Stimulated activated naive CD8-positive, alpha-beta T cell treated with anti-CD3 and anti-CD28 coated beads, Interleukin-15, Interleukin-2, amounts not matched to agents 100 U/mL and 50 U/mL, for 24 hours (primary cell): ENCODE results near the gene SLC17A7.
"Not testable (repeated sequence)": the region's sequence is repeated elsewhere in the genome, so short reads cannot be mapped to it uniquely, and the experiment has no call there.

Source experiments
- ATAC-seq: fragments of 150-1000 bp; cut with Tn5 transposase; one replicate; pipeline ENCODE4 v1.10.0; 2021
- DNase-seq: peaks from one replicate; pipeline ENCODE4 v3.0.0; 2021

SLC17A7 gene

GRCh38 chr19:49469828-49470614 lies 28.7 kb upstream of the SLC17A7 start:
- DNase-seq (peak; percentile 89), ATAC-seq (peak; percentile 67)

- ATAC-seq: peak; percentile 77
- peak; percentile 74 for DNase-seq
Observed at GRCh38 chr19:49468746-49469447, 27.6 kb upstream of the SLC17A7 start.

GRCh38 chr19:49468199-49468598 lies 26.9 kb upstream of the SLC17A7 start:
- ATAC-seq (no peak), DNase-seq (no peak)

- ATAC-seq (no peak), DNase-seq (no peak)
Observed at GRCh38 chr19:49465371-49465770, 24.0 kb upstream of the SLC17A7 start.

- ATAC-seq (no peak), DNase-seq (no peak)
Observed at GRCh38 chr19:49463960-49464740, 22.8 kb upstream of the SLC17A7 start.

GRCh38 chr19:49462492-49462891 lies 21.2 kb upstream of the SLC17A7 start:
- no peak for DNase-seq
- ATAC-seq: no peak

- no peak for ATAC-seq
- DNase-seq: no peak
Observed at GRCh38 chr19:49461656-49462055, 20.3 kb upstream of the SLC17A7 start.

- ATAC-seq, DNase-seq: not testable (repeated sequence)
Observed at GRCh38 chr19:49461130-49461529, 19.8 kb upstream of the SLC17A7 start.

GRCh38 chr19:49459388-49459787 lies 18.1 kb upstream of the SLC17A7 start:
- DNase-seq (no peak), ATAC-seq (no peak)

GRCh38 chr19:49458567-49458903 lies 17.2 kb upstream of the SLC17A7 start:
- DNase-seq (no peak), ATAC-seq (no peak)

- ATAC-seq (no peak), DNase-seq (no peak)
Observed at GRCh38 chr19:49456326-49456725, 15.0 kb upstream of the SLC17A7 start.

GRCh38 chr19:49455773-49456172 lies 14.4 kb upstream of the SLC17A7 start:
- DNase-seq: no peak
- ATAC-seq: no peak

GRCh38 chr19:49453757-49454240 lies 12.5 kb upstream of the SLC17A7 start:
- DNase-seq: no peak
- no peak for ATAC-seq

- DNase-seq (peak; percentile 98), ATAC-seq (peak; percentile 94)
Observed at GRCh38 chr19:49453013-49453756, 11.9 kb upstream of the SLC17A7 start, which contains the start of gene ALDH16A1. Gene ALDH16A1, plus strand, starts transcription at chr19:49453225. Its CDS starts 107 bp downstream, at chr19:49453332.

GRCh38 chr19:49451430-49452181 lies 10.3 kb upstream of the SLC17A7 start, which contains the start of gene PIH1D1:
Gene PIH1D1, minus strand, starts transcription at chr19:49451814. Its CDS starts 240 bp downstream, at chr19:49451574.
- DNase-seq: peak; percentile 93
- ATAC-seq: peak; percentile 76

- DNase-seq (no peak), ATAC-seq (no peak)
Observed at GRCh38 chr19:49450405-49450804, 9.1 kb upstream of the SLC17A7 start.

- DNase-seq (no peak), ATAC-seq (no peak)
Observed at GRCh38 chr19:49448432-49448786, 7.1 kb upstream of the SLC17A7 start.

GRCh38 chr19:49447485-49448431 lies 6.4 kb upstream of the SLC17A7 start:
- DNase-seq (peak; percentile 67), ATAC-seq (no peak)

GRCh38 chr19:49445997-49446396 lies 4.7 kb upstream of the SLC17A7 start:
- DNase-seq (no peak), ATAC-seq (no peak)
